B cell (primary cell): Measurements from ENCODE around the gene CYTH2. TPM values are rescaled to one million over a fixed set of nuclear protein-coding genes. Genes with fewer than 3 reads are reported as not detected.

Source experiments
- ATAC-seq: fragments of 200-7000 bp; cut with Tn5 transposase; one replicate; pipeline ENCODE4 v1.10.0; 2021; ENCODE audit warnings: low read depth, mild to moderate bottlenecking, moderate number of reproducible peaks, moderate library complexity
- CTCF ChIA-PET: fragments of 350-600 bp; sonication (Branson Sonifier 250); formaldehyde crosslinking; loops from one replicate; lab custom pipeline; 2021; ENCODE audit warnings: antibody characterized with exemption, inconsistent platforms; lab: Charles Lee
- POLR2A ChIA-PET: fragments of 350-600 bp; sonication (Branson Sonifier 250); formaldehyde crosslinking; loops from one replicate; lab custom pipeline; 2021; ENCODE audit warnings: antibody characterized with exemption; lab: Charles Lee
- DNase-seq: peaks from one replicate; pipeline ENCODE4 v3.0.0; 2013
- H2AFZ ChIP-seq: 2 replicates; pipeline ENCODE4 v1.6.1; 2012; ENCODE audit warnings: mild to moderate bottlenecking, low read depth, low read length; ENCODE audit not compliant: insufficient read depth, poor library complexity, severe bottlenecking
- H3K27ac ChIP-seq, 2 donors: 1 replicate in 1 of 2; 2 replicates in 1 of 2; pipeline ENCODE4 v1.5.1; 2012 to 2013; ENCODE audit warnings: low read length in 2 of 2, mild to moderate bottlenecking in 2 of 2, moderate library complexity in 1 of 2
- H3K27me3 ChIP-seq, 4 experiments: fragments of 200-600 bp in 1 of 4; sonication (generic) in 1 of 4; replicated peaks in 1 of 4; 1 replicate in 2 of 4; 2 replicates in 2 of 4; pipeline versions ENCODE4 v1.6.1 to v1.7.0; 2013 to 2016; ENCODE audit warnings: low read length in 3 of 4, mild to moderate bottlenecking in 2 of 4, mixed read lengths in 1 of 4, moderate library complexity in 1 of 4; ENCODE audit not compliant: insufficient read depth in 4 of 4, control insufficient read depth in 3 of 4; ENCODE audit errors: control extremely low read depth in 1 of 4
- H3K36me3 ChIP-seq, 2 experiments: replicated peaks in 1 of 2; 1 replicate in 1 of 2; 2 replicates in 1 of 2; pipeline versions ENCODE4 v1.6.1 to v1.7.1; 2013; ENCODE audit warnings: low read length in 1 of 2; ENCODE audit not compliant: insufficient read depth in 2 of 2, control insufficient read depth in 1 of 2; ENCODE audit errors: control extremely low read depth in 1 of 2, extremely low read depth in 1 of 2
- H3K4me1 ChIP-seq, 2 donors: fragments of 200-600 bp in 1 of 2; sonication (generic) in 1 of 2; 1 replicate in 1 of 2; 2 replicates in 1 of 2; pipeline versions ENCODE4 v1.5.1 to v1.6.1; 2013 to 2017; ENCODE audit warnings: low read length in 2 of 2; ENCODE audit not compliant: control insufficient read depth in 2 of 2, insufficient read depth in 2 of 2
- H3K4me2 ChIP-seq: replicated peaks from 2 replicates; pipeline ENCODE3; 2012; ENCODE audit warnings: mild to moderate bottlenecking, low read depth, low read length; ENCODE audit not compliant: poor library complexity, severe bottlenecking
- H3K4me3 ChIP-seq, 5 experiments: fragments of 200-600 bp in 1 of 5; sonication (generic) in 1 of 5; 1 replicate in 3 of 5; 2 replicates in 2 of 5; pipeline versions ENCODE4 v1.5.1 to v1.7.0; 2011 to 2016; ENCODE audit warnings: low read length in 4 of 5, mild to moderate bottlenecking in 4 of 5, low read depth in 2 of 5, control low read depth in 1 of 5, moderate library complexity in 1 of 5; ENCODE audit not compliant: insufficient read depth in 1 of 5; ENCODE audit errors: control extremely low read depth in 1 of 5, extremely low read depth in 1 of 5
- H3K79me2 ChIP-seq: fragments of 200-600 bp; sonication (generic); one replicate; pipeline ENCODE4 v1.6.0; 2016; ENCODE audit warnings: low read length; ENCODE audit not compliant: control insufficient read depth, insufficient read depth
- H3K9ac ChIP-seq: fragments of 200-600 bp; sonication (generic); 2 replicates; pipeline ENCODE4 v1.6.1; 2017; ENCODE audit warnings: mild to moderate bottlenecking, low read length, moderate library complexity
- H3K9me3 ChIP-seq, 3 donors: one replicate each; pipeline versions ENCODE4 v1.6.1 to v1.7.1; 2013; ENCODE audit warnings: low read length in 2 of 3; ENCODE audit not compliant: control insufficient read depth in 2 of 3, insufficient read depth in 1 of 3; ENCODE audit errors: control extremely low read depth in 1 of 3
- H4K20me1 ChIP-seq: 2 replicates; pipeline ENCODE4 v1.6.0; 2012; ENCODE audit warnings: mild to moderate bottlenecking, low read length; ENCODE audit not compliant: insufficient read depth, control insufficient read depth, poor library complexity, severe bottlenecking
- H3K27ac Mint-ChIP-seq: one replicate; pipeline ENCODE4 v1.8.0; 2021; ENCODE audit warnings: mixed read lengths
- H3K27me3 Mint-ChIP-seq: one replicate; pipeline ENCODE4 v1.8.0; 2021; ENCODE audit warnings: mixed read lengths
- H3K4me1 Mint-ChIP-seq: one replicate; pipeline ENCODE4 v1.8.0; 2021; ENCODE audit warnings: mixed read lengths
- H3K4me3 Mint-ChIP-seq: one replicate; pipeline ENCODE4 v1.8.0; 2021; ENCODE audit warnings: mixed read lengths
- H3K9me3 Mint-ChIP-seq: one replicate; pipeline ENCODE4 v1.8.0; 2022; ENCODE audit warnings: mixed read lengths; ENCODE audit not compliant: insufficient read depth
- EZH2 ChIP-seq: IDR thresholded peaks from 2 replicates; pipeline ENCODE4 v1.6.1; 2012; ENCODE audit warnings: borderline replicate concordance, low read depth, mild to moderate bottlenecking, moderate library complexity, low read length; ENCODE audit not compliant: insufficient read depth, poor library complexity, severe bottlenecking
- WGBS: methylation state at CpG from one replicate; pipeline ENCODE4 v1.1.5; 2013; ENCODE audit warnings: missing lambda C conversion rate; ENCODE audit not compliant: insufficient coverage; 5-methylcytosine and 5-hydroxymethylcytosine counted together
- intact Hi-C: fragments of 100-400 bp; cut with micrococcal nuclease; formaldehyde crosslinking; loops from one replicate; pipeline ENCODE4 v1.10.0; 2022
- polyA plus RNA-seq: library from polyadenylated mRNA; depleted of rRNA; stranded (reverse); fragments of >200 nt; gene quantifications from 2 replicates; pipeline ENCODE4 v1.2.3, GENCODE V29; 2012
- total RNA-seq, 2 donors: library from RNA; stranded (reverse); fragments of 120-200 nt in 1 of 2; gene quantifications; 1 replicate in 1 of 2; 2 replicates in 1 of 2; pipeline versions ENCODE4 v1.2.3 to v1.2.4, GENCODE V29; 2013 to 2022
- TF ChIP-seq, protein P1 (sequence below): fragments of 200-600 bp; IDR thresholded peaks from one replicate; pipeline ENCODE4 v1.8.0; 2022; ENCODE audit warnings: antibody characterized with exemption, mild to moderate bottlenecking

The CYTH2 gene
- total and polyA plus RNA-seq, 2 donors (not counting 1 experiment from before 2014, with no cell fraction given), result 40.7 to 56.0 TPM

GRCh38 chr19:48480558-48481500 is 11.7 kb downstream of the CYTH2 start:
- Mint-ChIP-seq H3K27me3 (no peaks in the 10 kb centered on the region), H3K4me1 (peaks cover 16% of the 10 kb centered on the region), H3K9me3 (no peaks in the 10 kb centered on the region), H3K4me3 (peak overlapping the region; percentile 84), H3K27ac (peak overlapping the region; percentile 76)
- H3K4me3 ChIP-seq, result peak overlapping the region; percentile 43 to 74 (median 60)
- DNase-seq (peak; percentile 64), ATAC-seq (peak; percentile 68)
- H3K79me2 ChIP-seq, result no peaks in the 10 kb centered on the region
- peaks cover 4 to 13% of the 10 kb centered on the region in 2 donors for H3K4me1 ChIP-seq
- H3K9me3 ChIP-seq, result peaks cover 0 to 4% (median 0%) of the 10 kb centered on the region in 3 donors
- TF ChIP-seq, protein P1, sequence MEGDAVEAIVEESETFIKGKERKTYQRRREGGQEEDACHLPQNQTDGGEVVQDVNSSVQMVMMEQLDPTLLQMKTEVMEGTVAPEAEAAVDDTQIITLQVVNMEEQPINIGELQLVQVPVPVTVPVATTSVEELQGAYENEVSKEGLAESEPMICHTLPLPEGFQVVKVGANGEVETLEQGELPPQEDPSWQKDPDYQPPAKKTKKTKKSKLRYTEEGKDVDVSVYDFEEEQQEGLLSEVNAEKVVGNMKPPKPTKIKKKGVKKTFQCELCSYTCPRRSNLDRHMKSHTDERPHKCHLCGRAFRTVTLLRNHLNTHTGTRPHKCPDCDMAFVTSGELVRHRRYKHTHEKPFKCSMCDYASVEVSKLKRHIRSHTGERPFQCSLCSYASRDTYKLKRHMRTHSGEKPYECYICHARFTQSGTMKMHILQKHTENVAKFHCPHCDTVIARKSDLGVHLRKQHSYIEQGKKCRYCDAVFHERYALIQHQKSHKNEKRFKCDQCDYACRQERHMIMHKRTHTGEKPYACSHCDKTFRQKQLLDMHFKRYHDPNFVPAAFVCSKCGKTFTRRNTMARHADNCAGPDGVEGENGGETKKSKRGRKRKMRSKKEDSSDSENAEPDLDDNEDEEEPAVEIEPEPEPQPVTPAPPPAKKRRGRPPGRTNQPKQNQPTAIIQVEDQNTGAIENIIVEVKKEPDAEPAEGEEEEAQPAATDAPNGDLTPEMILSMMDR, result no peak
- TF ChIP-seq EZH2, result no peak
- H3K4me2 ChIP-seq, result peak overlapping the region; percentile 96
- peaks cover 0 to 3% of the 10 kb centered on the region in 2 experiments for H3K36me3 ChIP-seq
- ChIA-PET CTCF (interaction anchor here (0.7 to 3.3 kb wide), 6 partner anchors 9 to 221 kb away, joined by 3 to 23 read pairs (median 4); no protein-coding TSS in a partner anchor), POLR2A (interaction anchor here (1.1 kb wide), 1 partner anchor 11 kb away, joined by 3 read pairs; no protein-coding TSS in a partner anchor)
- WGBS, result 5% methylated on average over 40 of the region's 52 CpGs
- H4K20me1 ChIP-seq, result no peaks in the 10 kb centered on the region
- intact Hi-C loops, result no loop called here
- peak overlapping the region in 1 of 2 donors; percentile 56 for H3K27ac ChIP-seq
- H3K9ac ChIP-seq, result peak overlapping the region; percentile 71
- no peaks in the 10 kb centered on the region for H3K27me3 ChIP-seq
- H2AFZ ChIP-seq, result peak overlapping the region; percentile 89
